HG02763 (cell line): ENCODE data around the gene RFTN1.

Experiments used
- ATAC-seq: cut with Tn5 transposase; IDR thresholded peaks from one replicate; pipeline ENCODE4 v1.9.1; 2021; ENCODE audit warnings: mild to moderate bottlenecking, moderate library complexity; ENCODE audit not compliant: unreplicated experiment

RFTN1 gene

DNA sequence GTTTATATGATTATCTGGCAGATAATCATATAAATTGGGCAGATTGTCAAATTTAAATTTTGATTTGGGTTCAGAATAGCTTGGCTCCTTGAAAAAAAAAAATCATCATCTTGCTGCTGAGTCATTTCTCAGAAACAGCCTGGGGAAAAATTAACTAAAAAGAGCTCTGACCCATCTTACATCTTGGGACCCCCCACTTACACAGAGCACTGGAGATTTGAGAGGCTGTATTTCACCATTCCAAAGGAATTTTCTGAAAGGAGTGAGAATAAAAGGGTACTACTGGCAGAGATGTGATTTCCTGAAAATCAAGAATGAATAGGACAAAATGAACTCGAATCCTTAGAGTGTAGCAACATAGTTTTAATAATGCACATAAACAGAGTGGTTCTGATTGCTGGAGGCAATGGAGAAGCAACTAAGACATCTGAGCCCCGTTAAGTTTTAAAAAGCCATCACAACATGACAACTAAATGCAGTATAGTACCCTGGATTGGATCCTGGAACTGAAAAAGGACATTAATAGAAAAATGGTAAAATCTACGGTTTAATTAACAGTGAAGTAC is 97.5 kb downstream of the RFTN1 start:
- no peak for ATAC-seq

DNA sequence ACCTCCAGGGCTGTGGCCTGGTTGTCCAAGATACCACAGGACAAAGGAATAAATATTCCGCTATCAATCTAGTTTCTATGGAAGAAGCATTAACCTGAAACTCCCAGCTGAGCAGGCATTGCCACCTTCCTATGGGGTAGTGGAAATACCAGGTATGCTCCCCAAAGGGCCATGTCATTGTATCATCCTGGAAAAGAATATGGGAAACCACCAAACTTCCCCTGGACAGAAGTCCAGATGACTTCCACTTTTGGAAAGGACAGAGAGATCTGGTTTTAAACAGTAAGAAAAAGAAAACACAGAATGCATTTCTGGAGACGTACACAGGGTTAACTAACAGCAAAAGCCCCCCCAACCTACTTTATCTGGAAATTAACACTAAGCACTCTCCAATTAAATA is 100.2 kb downstream of the RFTN1 start:
- ATAC-seq = no peak

DNA sequence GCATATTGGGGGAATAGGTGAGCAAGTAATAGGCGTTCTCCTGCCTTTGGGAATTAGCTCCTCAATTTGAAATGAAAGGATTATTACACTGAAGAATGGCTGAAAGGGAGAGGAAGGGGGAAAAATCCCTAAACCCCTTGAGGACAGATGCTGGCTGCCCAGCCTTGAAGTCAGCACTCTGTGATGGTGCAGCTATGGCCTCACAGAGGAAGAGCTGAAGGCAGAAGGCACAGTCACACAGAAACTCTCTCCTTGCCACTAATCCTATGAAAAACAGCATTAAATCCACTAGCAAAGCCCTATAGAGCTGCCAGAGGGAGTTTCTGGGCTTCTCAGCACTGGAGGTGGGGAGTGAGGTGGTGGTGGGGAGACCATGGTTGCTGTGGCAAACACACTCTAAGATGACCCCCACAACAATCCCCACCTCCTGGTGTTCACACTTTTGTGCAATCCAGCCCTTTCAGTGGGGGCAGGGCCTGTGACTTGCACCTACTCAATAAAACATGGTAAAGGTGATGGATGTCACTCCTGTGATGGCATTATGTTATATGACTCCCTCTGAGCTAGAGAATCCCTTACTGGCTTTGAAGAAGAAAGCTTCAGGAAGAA is 101.2 kb downstream of the RFTN1 start:
- ATAC-seq = no peak

DNA sequence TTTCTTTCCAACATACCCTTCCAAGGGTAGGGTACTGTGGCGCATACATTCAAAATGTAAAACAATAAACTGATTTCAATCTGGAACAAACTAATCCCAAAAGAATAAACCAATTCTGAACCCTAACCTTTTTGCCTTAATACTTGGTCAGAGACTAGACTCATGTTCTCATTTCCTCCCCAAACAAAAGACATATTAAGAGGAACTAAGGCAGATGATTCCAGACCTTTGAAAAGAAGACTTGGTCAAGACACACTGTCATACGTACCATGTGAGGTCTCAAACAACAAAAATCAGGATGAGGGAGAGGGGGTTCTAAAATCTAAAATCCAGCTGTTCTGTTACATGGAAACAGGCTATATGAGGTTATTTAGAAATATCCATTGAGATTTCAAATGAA is 102.1 kb downstream of the RFTN1 start:
- ATAC-seq = no peak

DNA sequence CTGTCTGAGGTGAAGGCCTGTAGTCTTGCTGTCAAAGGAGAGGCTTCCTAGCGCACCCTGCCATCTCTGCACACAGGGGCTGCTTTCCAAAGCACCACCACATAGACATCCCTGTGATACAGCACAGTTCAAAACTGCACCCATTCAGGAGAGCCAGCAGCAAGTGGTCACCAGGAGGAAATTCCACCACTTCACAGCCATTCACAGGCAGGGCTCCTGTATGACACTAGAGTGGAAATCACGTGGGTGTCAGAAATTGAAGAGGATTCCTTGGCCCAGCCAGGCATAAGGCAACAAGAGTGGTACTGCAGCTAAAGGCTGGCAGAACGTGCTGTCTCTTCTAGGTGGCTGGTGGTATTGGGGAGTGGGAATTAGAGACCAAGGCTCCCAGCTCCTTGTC is 102.8 kb downstream of the RFTN1 start:
- ATAC-seq = no peak

DNA sequence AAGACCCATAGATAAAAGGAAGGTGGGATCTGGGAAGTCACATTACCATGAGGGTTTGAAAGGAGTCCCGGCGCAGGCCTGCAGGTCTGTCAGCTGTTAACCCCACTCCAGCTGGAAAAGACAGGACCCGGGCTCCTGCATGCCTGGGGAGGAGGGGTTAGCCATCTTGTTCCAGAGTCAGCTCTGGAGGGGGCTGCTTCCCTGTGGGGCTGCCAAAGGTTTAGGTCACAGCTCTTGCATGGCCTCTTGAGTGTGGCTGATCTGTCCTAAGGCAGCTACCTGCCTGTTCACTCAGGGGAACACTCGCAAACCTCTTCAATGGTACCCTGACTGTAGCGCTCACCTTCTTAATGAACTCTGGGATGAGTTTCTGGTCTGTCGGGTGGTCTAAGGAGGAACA is 104.5 kb downstream of the RFTN1 start:
- no peak for ATAC-seq

DNA sequence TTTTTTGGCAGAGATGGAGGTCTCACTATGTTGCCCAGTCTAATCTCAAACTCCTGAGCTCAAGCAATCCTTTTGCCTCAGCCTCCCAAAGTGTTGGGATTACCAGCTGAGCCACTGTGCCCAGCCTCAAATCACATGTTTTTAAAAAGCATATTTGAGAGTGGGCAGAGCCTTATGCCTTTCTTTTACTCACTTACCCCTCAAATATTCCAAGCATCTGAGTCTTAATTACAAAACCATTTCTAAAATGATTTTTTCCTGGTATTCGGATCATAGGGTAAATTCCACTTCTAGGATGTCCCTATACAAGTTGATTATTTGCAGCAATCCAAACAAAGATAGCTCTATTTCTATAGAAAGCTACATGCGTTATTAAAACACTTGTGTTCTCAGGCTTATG is 106.1 kb downstream of the RFTN1 start:
- ATAC-seq = no peak

DNA sequence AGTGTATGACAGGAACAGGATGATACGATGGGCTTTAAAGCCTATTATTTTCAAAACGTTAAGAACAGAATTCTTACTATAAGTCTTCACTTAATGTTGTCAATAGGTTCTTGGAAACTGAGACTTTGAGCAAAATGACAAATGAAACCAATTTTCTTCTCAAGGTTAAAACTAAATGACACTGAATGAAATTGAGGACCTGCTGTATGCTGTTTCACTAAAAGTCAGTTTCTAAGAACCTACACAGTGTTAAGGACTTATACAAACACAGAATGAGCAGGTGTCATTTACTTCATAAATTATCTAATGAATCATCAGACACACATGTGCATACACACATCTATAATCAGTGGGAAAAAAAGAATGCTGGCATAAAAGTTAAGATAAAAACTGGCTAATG is 106.9 kb downstream of the RFTN1 start:
- no peak for ATAC-seq

DNA sequence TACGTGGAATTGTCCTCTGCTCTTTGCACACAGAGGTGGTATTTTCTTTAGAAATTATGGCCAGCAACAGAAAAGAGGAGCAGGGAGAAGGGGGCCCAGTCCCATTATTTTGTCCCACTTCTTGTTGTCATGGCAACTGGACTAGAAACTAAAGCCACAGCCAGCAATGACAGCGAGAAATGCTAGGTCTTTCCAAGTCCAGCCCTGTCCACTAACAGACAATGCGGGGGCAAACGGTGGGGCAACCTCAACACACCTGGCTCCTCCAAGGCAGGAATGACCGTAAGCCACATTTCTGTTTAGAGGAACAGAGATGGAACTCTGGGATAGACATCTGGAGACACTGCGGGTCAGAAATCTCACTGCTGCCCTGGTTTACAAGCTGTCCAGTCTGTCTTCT is 107.3 kb downstream of the RFTN1 start:
- no peak for ATAC-seq

DNA sequence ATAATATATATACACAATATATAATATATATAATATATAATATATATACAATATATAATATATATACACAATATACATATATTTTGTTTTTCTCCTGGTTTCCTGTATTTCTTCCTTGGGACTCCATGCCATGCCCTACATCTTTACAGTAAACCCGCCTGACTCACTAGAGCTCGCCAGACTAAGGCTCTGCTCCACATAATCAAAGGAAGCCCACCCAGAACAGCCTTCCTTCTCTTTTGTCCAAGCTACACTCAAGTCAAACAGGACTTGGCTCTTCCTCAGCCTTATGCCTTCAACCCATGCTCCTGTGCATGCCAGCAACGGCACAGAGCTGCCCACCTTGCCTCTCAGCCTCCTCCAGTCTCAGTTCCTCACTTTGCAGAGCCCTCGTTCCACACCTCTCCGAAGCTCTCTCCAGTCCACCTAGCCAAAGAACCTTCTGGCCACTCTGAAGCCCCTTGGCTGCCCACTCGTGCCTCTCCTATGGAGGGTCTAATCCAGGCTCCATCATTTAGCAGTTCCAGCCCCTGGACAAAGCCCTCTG is 109.1 kb downstream of the RFTN1 start:
- no peak for ATAC-seq

DNA sequence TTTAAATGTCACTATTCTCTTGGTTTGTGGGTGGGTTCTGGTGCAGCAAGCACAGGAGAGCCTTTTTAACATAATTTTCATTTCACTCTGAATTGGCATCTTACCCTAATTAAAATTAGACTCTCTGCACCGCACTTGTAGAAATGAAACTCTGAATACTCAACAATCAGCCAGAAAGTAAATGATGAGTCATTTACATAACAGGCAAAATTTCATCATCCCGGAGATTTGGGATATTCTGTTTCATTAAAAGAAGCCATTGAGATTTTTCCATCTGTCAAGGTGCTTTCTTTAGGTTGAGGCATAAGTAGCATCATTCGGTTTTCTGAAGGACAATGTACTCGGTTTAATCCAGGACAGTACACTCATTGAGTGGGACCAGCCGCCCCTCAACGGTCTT is 111.0 kb downstream of the RFTN1 start:
- no peak for ATAC-seq

DNA sequence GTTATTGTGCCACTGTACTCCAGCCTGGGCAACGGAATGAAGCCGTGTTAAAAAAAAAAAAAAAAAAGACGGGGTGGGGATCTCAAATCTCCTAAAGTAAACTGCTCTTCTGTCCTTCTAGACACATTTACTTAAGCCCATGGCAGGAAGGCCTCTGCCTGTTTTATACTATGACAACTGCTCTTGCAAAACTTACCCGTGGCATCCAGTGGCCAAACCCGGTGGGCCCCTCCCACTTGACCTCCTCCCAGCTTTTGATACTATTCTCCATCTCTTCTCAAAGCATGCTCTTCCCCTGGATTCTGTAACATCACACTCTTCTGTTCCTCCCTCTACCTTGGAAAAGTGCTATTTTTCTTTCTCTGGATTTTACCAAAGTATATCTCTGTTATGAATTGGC is 112.2 kb downstream of the RFTN1 start:
- ATAC-seq = no peak

DNA sequence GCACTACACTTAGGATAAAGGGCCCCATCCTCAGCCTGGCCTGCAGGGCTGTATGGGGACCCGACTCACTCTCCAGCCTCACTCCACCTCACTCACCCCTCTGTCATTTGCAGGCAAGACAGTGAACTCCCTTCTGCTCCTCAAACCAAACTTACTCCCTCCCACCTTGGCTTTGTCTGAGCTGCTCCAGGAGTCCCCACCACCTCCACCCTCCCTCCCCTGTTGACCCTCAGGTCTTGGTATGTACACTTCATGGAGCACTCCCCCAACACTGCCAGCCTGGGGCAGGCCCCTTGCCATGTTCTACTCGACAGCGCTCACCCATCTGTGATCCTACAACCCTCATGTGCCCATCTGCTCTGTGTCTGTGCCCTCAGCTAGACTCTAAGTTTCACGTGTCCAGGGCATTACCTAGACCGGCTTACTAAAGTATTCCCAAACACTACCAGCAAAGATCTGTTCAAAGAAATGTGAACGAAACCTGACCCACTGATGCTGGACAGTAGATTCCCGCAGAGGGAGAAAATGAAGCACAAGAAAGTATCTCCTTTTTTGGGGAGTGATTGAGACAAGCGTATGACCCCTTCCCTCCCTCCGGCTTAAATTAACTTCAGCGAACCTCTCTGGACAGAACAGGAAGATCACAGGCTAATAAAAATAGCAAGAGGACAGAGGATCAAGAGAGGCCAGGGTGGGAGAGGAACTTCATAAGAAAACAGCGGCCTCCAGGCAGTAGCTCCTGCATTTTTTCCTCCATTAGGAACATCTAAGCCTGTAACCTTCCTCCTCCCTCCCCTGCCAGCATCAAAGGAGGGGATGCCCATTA is 113.2 kb downstream of the RFTN1 start:
- ATAC-seq = no peak

DNA sequence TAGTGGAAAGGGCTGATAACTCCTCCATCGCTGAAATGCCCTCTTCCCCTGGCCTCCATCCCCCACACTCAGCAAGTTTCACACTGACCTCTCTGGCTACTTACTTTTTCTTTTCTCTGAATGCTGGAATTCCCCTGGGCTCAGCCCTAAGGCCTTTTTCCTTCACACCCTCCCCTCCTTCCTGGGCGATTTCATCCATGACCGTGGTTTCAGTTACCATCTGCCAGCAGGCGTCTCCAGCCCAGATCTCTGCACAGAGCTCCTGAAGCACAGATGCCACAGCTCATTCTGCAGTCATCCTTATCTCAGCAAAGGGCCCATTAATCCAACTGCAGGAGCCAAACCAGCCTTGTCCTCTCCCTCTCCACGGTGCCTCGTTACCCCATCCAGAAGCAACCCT is 114.0 kb downstream of the RFTN1 start:
- ATAC-seq = no peak

DNA sequence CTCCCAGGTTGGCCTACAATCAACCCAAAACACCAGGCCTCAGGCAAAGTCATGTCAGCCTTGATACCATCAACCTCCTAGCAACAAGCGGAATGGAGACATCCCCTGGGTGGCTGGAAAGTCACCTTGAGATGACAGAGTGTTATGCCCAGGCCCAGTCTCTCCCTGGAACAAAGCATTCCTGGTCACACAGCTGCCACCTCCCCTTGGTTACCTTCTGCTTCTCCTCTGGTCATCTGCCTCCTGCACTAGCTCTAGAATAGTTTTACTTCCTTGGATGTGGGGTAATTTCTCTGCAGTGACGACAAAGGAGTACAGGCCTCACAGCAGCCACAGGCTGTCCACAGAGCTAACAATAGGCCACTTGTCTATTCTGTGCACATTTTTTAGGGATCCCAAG is 114.9 kb downstream of the RFTN1 start:
- ATAC-seq = no peak

DNA sequence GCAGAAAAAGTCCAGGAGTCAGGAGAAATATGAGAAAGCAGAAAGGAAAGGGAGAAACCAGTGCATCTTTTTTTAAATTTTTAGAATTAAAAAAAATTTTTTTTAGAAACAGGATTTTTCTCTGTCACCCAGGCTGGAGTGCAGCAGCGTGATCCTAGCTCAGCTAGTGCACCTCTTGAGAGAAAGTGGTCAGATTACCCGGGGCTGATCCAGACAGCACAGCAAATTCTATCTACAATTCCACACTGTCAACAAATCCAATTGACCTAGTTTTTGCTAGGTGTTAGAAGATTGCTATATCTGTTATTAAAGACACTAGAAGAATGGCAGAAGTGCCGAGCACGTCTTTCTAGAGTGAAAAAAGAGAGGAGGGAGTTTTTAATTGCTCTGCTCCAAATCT is 117.3 kb downstream of the RFTN1 start:
- ATAC-seq = no peak

DNA sequence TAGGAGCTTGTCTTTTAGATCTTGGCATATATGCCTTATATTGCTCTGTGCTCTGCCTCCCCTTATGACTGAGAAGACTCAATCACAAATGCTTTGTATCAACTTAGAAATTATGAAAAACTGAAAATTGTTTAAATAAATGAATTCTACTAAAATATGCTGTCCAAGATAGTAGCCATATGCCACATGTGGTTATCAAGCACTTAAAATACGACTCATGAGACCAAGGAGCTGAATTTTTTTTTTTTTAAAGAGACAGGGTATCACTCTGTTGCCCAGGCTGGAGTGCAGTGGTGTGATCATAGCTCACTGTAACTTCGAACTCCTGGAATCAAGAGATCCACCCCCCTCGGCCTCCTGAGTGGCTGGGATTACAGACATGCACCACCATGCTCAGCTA is 118.3 kb downstream of the RFTN1 start:
- no peak for ATAC-seq

DNA sequence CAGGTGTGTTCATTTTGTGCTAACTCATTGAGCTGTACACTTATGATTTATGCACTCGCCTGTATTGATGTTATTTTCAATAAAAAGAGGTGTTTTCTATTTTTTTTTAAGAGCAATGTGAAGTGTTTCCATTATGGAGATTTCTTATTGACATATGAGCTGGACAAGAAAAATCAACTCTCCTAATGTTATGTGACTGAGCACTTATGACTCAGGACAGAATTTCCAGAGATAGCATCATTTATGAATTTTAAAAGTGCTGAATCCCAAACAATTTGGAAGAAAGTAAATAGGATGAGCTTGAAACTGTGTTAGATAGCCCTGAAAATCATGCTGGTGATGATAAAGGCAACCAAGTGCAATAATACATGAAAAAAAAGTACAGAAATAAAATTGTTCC is 118.9 kb downstream of the RFTN1 start:
- no peak for ATAC-seq

DNA sequence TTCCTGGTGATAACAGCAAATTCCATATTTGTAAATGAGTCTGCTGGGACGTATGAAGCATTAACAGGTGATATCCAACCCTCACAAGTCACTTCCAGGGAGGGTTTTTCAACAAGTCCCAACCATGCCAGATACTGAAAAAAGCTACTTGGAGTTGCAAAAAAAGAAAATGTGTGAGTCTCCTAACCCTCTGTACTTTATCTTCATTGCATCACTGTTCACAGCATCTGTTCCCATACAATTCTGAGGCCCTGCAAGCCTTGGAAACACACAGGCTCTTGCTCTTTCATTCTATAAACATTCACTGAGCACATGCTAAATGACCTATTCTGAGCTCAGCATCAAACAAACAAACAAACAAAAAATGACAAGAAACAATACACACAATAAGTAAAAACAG is 120.8 kb downstream of the RFTN1 start:
- no peak for ATAC-seq

DNA sequence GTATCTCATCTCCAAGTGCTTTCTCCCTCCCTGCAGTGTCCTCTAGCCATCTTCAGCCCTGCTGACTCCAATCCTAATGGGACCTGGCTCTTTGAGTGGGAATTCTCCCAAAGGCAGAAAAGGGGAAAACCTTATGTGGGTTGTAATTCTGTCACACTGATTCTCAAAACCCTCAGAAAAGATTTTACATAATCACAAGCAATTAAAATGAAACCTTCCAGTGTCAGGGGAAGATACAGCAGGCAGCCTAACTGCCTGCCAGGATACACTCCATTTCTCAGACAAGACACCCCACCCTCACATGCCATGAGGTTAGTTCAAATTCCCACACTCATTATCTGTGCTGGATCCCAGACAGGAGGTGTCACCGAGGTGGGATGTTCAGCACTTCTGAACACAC is 121.4 kb downstream of the RFTN1 start:
- ATAC-seq = no peak

DNA sequence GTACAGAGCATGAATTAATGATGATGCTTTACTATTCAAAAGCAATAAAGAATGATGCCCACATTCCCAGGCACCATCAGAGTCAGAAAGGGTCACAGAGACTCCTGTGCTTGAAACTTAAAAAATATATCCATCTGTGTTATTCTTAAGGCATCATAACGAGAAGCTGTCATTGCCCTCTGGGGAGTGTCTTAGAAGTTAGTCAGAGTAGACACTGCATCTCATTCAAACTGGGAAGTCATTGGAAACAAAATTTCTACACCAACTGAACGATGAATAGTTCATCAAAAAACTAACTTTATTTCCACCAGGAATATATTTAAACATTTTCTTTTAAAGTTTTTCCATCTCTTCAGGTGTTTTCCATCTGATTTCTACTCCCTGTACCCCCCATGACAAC is 122.9 kb downstream of the RFTN1 start:
- ATAC-seq = no peak

DNA sequence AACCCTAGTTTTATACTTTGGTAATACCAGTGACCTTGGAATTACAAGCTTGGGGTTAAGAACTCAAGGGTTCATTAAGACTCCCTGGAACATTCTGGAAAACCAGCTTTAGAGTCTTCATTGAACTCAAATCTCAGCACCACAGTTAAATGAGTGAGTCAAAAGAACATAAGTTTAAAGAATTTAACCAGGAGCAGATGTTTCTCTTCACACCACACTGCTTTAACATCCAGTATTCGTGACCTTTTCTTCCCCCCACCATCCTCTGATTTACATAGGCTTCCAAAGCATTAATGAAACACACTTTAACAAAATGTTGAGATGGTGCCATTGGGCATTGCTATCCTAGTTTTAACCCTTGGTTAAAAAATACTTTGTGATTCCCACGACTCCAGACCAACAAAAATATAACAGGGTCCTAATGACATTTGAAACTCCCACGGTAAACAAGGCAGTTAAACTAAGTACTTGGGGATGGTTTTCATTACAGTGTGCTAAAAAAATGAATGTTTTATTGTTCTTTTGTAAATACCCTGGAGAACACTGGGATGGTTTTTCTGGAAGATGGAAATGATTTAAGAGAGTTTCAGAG is 124.6 kb downstream of the RFTN1 start:
- no peak for ATAC-seq
